Measurements from ENCODE around the gene CHPT1.
"Not testable (repeated sequence)": the region's sequence is repeated elsewhere in the genome, so short reads cannot be mapped to it uniquely, and the experiment has no call there.

CHPT1 gene

DNA sequence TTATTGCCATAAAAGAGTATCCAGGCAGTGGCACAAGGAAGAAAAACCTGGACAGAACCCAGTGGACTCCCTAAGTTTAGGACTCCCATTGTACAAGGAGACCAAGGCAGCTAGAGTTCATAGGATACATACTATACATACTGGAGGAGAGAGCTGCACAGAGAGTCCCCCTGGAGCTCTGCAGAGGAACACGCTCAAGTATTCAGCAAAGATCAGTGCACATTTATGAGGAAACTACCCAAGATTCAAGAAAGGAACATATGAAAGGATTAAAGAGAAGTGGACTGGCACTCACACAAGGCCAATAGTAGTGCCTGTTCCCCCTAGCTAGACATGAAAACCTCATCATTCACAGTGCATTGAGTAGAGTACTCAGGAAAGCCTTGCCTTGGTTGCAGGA, 43.0 kb upstream of the CHPT1 start:
- Histone ChIP-seq H2AFZ (ENCODE audit: low read length) (no peak overlapping the region), H3K9me2 (ENCODE audit: low read depth, low read length) (no peaks in the 10 kb centered on the region), H3K27ac (ENCODE audit: low read depth, low read length, poor library complexity, severe bottlenecking) (no peak overlapping the region), H3K4me3 (ENCODE audit: low read depth, low read length, poor library complexity, severe bottlenecking) (no peak overlapping the region), H3K79me2 (ENCODE audit: insufficient read depth, low read length) (no peaks in the 10 kb centered on the region), H3K36me3 (ENCODE audit: insufficient read depth, low read length) (no peaks in the 10 kb centered on the region), H3K9me3 (ENCODE audit: low read length) (no peaks in the 10 kb centered on the region), H3K4me2 (ENCODE audit: low read length) (no peak overlapping the region), H3K4me1 (ENCODE audit: insufficient read depth, low read length, severe bottlenecking) (no peaks in the 10 kb centered on the region), H3F3A (ENCODE audit: insufficient read depth, low read length) (no peaks in the 10 kb centered on the region), H4K20me1 (ENCODE audit: insufficient read depth, low read length) (no peaks in the 10 kb centered on the region), H3K9ac (ENCODE audit: low read length) (no peak overlapping the region), H3K27me3 (ENCODE audit: insufficient read depth, low read length) (no peaks in the 10 kb centered on the region)
- TF ChIP-seq, protein P1, sequence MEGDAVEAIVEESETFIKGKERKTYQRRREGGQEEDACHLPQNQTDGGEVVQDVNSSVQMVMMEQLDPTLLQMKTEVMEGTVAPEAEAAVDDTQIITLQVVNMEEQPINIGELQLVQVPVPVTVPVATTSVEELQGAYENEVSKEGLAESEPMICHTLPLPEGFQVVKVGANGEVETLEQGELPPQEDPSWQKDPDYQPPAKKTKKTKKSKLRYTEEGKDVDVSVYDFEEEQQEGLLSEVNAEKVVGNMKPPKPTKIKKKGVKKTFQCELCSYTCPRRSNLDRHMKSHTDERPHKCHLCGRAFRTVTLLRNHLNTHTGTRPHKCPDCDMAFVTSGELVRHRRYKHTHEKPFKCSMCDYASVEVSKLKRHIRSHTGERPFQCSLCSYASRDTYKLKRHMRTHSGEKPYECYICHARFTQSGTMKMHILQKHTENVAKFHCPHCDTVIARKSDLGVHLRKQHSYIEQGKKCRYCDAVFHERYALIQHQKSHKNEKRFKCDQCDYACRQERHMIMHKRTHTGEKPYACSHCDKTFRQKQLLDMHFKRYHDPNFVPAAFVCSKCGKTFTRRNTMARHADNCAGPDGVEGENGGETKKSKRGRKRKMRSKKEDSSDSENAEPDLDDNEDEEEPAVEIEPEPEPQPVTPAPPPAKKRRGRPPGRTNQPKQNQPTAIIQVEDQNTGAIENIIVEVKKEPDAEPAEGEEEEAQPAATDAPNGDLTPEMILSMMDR (IDR thresholded peaks at IDR 0.05; ENCODE audit: low read length), result no peak
- no peak for TF ChIP-seq EZH2 (IDR thresholded peaks at IDR 0.05; ENCODE audit: borderline replicate concordance, low read length)

DNA sequence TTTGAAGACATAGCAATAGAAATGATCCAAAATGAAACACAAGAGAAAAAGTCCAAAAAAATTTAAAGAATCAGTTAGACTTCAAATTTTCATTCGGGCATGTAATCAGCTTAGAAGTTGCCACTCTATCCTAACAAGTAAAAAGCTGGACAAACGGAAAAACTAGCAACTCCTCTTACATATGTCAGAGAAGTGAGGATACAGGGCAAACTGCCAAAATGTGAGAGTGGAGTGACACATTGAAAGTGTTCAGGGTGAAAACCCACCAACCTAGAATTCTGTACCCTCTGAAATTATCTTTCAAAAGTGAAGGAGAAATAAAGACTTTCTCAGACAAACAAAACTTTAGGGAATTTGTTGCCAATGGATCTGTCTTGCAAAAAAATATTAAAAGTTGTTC, 42.0 kb upstream of the CHPT1 start:
- Histone ChIP-seq H3K4me1 (ENCODE audit: insufficient read depth, low read length, severe bottlenecking) (no peaks in the 10 kb centered on the region), H2AFZ (ENCODE audit: low read length) (no peak overlapping the region), H4K20me1 (ENCODE audit: insufficient read depth, low read length) (no peaks in the 10 kb centered on the region), H3K36me3 (ENCODE audit: insufficient read depth, low read length) (no peaks in the 10 kb centered on the region), H3K4me2 (ENCODE audit: low read length) (no peak overlapping the region), H3K27ac (ENCODE audit: low read depth, low read length, poor library complexity, severe bottlenecking) (no peak overlapping the region), H3K27me3 (ENCODE audit: insufficient read depth, low read length) (no peaks in the 10 kb centered on the region), H3F3A (ENCODE audit: insufficient read depth, low read length) (no peaks in the 10 kb centered on the region), H3K9me2 (ENCODE audit: low read depth, low read length) (no peaks in the 10 kb centered on the region), H3K9ac (ENCODE audit: low read length) (no peak overlapping the region), H3K79me2 (ENCODE audit: insufficient read depth, low read length) (no peaks in the 10 kb centered on the region), H3K4me3 (ENCODE audit: low read depth, low read length, poor library complexity, severe bottlenecking) (no peak overlapping the region), H3K9me3 (ENCODE audit: low read length) (no peaks in the 10 kb centered on the region)
- TF ChIP-seq EZH2 (IDR thresholded peaks at IDR 0.05; ENCODE audit: borderline replicate concordance, low read length), result no peak
- TF ChIP-seq, protein P1 (IDR thresholded peaks at IDR 0.05; ENCODE audit: low read length), result no peak

DNA sequence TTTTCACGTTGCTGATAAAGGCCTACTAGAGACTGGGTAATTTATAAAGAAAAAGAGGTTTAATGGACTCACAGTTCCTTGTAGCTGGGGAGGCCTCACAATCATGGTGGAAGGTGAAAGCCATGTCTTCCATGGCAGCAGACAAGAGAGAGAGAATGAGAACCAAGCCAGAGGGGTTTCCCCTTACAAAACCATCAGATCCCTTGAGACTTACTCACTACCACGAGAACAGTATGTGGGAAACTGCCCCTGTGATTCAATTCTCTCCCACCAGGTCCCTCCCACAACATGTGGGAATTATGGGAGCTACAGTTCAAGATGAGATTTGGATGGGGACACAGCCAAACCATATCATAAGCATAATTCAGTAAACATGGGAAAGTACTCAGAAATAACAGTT, 36.8 kb upstream of the CHPT1 start:
- H3K9ac ChIP-seq (ENCODE audit: low read length); H3K9me3 ChIP-seq (ENCODE audit: low read length); H3K9me2 ChIP-seq (ENCODE audit: low read depth, low read length); H3K27me3 ChIP-seq (ENCODE audit: insufficient read depth, low read length); H3K4me2 ChIP-seq (ENCODE audit: low read length); H3F3A ChIP-seq (ENCODE audit: insufficient read depth, low read length); H3K27ac ChIP-seq (ENCODE audit: low read depth, low read length, poor library complexity, severe bottlenecking); H2AFZ ChIP-seq (ENCODE audit: low read length); H3K4me3 ChIP-seq (ENCODE audit: low read depth, low read length, poor library complexity, severe bottlenecking); H3K4me1 ChIP-seq (ENCODE audit: insufficient read depth, low read length, severe bottlenecking); H4K20me1 ChIP-seq (ENCODE audit: insufficient read depth, low read length); H3K36me3 ChIP-seq (ENCODE audit: insufficient read depth, low read length); H3K79me2 ChIP-seq (ENCODE audit: insufficient read depth, low read length): not testable (repeated sequence)

DNA sequence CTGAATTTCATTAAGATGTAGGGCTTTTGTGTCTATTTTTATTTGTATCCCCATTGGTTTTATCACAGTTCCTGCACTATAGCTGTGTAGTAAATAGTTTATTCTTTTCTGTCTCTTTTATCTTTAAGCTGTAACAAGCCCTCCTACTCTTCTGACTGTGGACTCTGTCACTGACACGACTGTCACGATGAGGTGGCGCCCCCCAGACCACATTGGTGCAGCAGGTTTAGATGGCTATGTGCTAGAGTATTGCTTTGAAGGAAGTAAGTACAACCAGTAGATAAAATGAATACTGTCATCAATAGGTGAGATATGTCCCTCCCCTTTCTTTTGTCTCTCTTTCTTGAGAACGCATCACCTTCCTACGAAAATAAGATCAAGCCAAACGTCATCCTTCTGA, 34.1 kb upstream of the CHPT1 start:
- TF ChIP-seq EZH2 (IDR thresholded peaks at IDR 0.05; ENCODE audit: borderline replicate concordance, low read length), result no peak
- TF ChIP-seq, protein P1 (IDR thresholded peaks at IDR 0.05; ENCODE audit: low read length), result no peak
- Histone ChIP-seq H3K4me2 (ENCODE audit: low read length) (no peak overlapping the region), H3K36me3 (ENCODE audit: insufficient read depth, low read length) (no peaks in the 10 kb centered on the region), H3K9me3 (ENCODE audit: low read length) (no peaks in the 10 kb centered on the region), H3K4me1 (ENCODE audit: insufficient read depth, low read length, severe bottlenecking) (peaks cover 29% of the 10 kb centered on the region), H2AFZ (ENCODE audit: low read length) (no peak overlapping the region), H3K27ac (ENCODE audit: low read depth, low read length, poor library complexity, severe bottlenecking) (no peak overlapping the region), H3K79me2 (ENCODE audit: insufficient read depth, low read length) (no peaks in the 10 kb centered on the region), H3K4me3 (ENCODE audit: low read depth, low read length, poor library complexity, severe bottlenecking) (no peak overlapping the region), H3K27me3 (ENCODE audit: insufficient read depth, low read length) (no peaks in the 10 kb centered on the region), H3F3A (ENCODE audit: insufficient read depth, low read length) (no peaks in the 10 kb centered on the region), H3K9me2 (ENCODE audit: low read depth, low read length) (no peaks in the 10 kb centered on the region), H4K20me1 (ENCODE audit: insufficient read depth, low read length) (no peaks in the 10 kb centered on the region), H3K9ac (ENCODE audit: low read length) (no peak overlapping the region)

Measured in OCI-LY1 (cell line).